ENCODE results near the gene PHIP.
A peak's percentile ranks its signal among the peaks of the same experiment; 100 is the strongest.
"Not testable (repeated sequence)": the region's sequence is repeated elsewhere in the genome, so short reads cannot be mapped to it uniquely, and the experiment has no call there.

The PHIP gene

DNA sequence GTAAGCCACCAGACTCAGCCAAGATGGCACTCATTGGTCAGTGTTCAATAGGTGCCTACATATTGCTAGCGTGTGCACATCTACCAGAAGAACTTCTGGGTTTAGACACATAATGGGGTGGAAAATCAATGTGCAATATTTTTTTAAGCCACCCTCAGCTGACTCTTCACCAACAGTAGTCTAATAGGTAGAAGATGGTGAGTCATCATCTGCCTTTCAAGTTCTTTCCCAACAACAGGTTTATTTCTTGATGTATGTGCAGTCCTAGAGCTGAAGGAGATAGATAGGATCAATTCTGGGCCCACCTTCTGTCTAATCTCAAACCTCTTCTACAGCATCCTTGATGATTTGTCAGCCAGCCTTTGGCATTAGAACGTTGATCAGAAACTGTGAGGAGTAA, 169.4 kb downstream of the PHIP start (continued):
- no peak for TF ChIP-seq OVOL3 (tag by site-specific recombination; IDR thresholded peaks at IDR 0.05)

- ChIA-PET POLR2A (no interaction called here), CTCF (no interaction called here)
- H3K9me3 ChIP-seq (ENCODE audit: control insufficient read depth, insufficient read depth, low read depth, low read length): no peaks in the 10 kb centered on the region
- no peak overlapping the region for H3K4me3 ChIP-seq (ENCODE audit: low read depth, low read length)
- no peak overlapping the region for H3K27ac ChIP-seq (ENCODE audit: extremely low read depth, low read depth, low read length)
- TF ChIP-seq, protein P1, sequence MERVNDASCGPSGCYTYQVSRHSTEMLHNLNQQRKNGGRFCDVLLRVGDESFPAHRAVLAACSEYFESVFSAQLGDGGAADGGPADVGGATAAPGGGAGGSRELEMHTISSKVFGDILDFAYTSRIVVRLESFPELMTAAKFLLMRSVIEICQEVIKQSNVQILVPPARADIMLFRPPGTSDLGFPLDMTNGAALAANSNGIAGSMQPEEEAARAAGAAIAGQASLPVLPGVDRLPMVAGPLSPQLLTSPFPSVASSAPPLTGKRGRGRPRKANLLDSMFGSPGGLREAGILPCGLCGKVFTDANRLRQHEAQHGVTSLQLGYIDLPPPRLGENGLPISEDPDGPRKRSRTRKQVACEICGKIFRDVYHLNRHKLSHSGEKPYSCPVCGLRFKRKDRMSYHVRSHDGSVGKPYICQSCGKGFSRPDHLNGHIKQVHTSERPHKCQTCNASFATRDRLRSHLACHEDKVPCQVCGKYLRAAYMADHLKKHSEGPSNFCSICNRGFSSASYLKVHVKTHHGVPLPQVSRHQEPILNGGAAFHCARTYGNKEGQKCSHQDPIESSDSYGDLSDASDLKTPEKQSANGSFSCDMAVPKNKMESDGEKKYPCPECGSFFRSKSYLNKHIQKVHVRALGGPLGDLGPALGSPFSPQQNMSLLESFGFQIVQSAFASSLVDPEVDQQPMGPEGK (tag by site-specific recombination; IDR thresholded peaks at IDR 0.05): no peak
- TF ChIP-seq PRDM1 (tag by site-specific recombination; IDR thresholded peaks at IDR 0.05) (no peak), ZNF169 (tag by site-specific recombination; IDR thresholded peaks at IDR 0.05) (no peak), ZNF692 (tag by site-specific recombination; IDR thresholded peaks at IDR 0.05) (no peak), REPIN1 (tag by site-specific recombination; IDR thresholded peaks at IDR 0.05; ENCODE audit: low read depth) (no peak), ZNF157 (tag by site-specific recombination; IDR thresholded peaks at IDR 0.05) (no peak), WT1 (tag by site-specific recombination; IDR thresholded peaks at IDR 0.05) (no peak), ZNF404 (tag by site-specific recombination; IDR thresholded peaks at IDR 0.05) (no peak)
- H3K36me3 ChIP-seq (ENCODE audit: control insufficient read depth in 2 of 2, insufficient read depth in 1 of 2, low read length in 2 of 2): peaks cover 0 to 11% of the 10 kb centered on the region in 2 experiments; a peak in 2 of 3 replicates
- no peaks in the 10 kb centered on the region for H3K4me1 ChIP-seq (ENCODE audit: control insufficient read depth, insufficient read depth, low read length)
Observed at GRCh38 chr6:78896227-78896626, 181.8 kb downstream of the PHIP start.

DNA sequence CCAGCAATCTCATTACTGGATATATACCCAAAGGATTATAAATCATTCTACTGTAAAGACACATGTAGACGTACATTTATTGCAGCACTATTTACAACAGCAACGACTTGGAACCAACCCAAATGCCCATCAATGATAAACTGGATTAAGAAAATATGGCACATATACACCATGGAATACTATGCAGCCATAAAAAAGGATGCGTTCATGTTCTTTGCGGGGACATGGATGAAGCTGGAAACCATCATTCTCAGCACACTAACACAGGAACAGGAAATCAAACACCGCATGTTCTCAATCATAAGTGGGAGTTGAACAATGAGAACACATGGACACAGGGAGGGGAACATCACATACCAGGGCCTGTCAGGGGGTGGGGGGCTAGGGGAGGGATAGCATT, 188.2 kb downstream of the PHIP start:
- 0 out of 2 replicates have a peak, but pooled peaks have one; percentile 49 for TF ChIP-seq ZNF580 (tag by site-specific recombination; IDR thresholded peaks at IDR 0.05)
- TF ChIP-seq ZNF146 (tag by site-specific recombination; IDR thresholded peaks at IDR 0.05): peak; percentile 90
- H3K4me1 ChIP-seq (ENCODE audit: control insufficient read depth, insufficient read depth, low read length); H3K4me3 ChIP-seq (ENCODE audit: low read depth, low read length); H3K9me3 ChIP-seq (ENCODE audit: control insufficient read depth, insufficient read depth, low read depth, low read length); POLR2A ChIA-PET; H3K27ac ChIP-seq (ENCODE audit: extremely low read depth, low read depth, low read length); CTCF ChIA-PET: not testable (repeated sequence)
- H3K36me3 ChIP-seq (ENCODE audit: control insufficient read depth in 2 of 2, insufficient read depth in 1 of 2, low read length in 2 of 2): peaks cover 0 to 18% of the 10 kb centered on the region in 2 experiments; a peak in 2 of 3 replicates

Measured in HEK293 (cell line).